Epithelial cell of esophagus (primary cell): Measurements from ENCODE around the gene COA6.
A peak's percentile ranks its signal among the peaks of the same experiment; 100 is the strongest.

Experiments
- DNase-seq: peaks from one replicate; pipeline ENCODE4 v3.0.0; 2010; ENCODE audit warnings: low read depth
- H3K4me3 ChIP-seq: 2 replicates; pipeline ENCODE4 v1.5.1; 2011; ENCODE audit warnings: mild to moderate bottlenecking, low read length, control low read depth
- CTCF ChIP-seq: IDR thresholded peaks from 2 replicates; pipeline ENCODE4 v1.5.1; 2011; ENCODE audit warnings: low read depth, mild to moderate bottlenecking, low read length, control low read depth, inconsistent platforms; ENCODE audit not compliant: insufficient read depth; ENCODE audit errors: missing control alignments

The COA6 gene

GRCh38 chr1:234430691-234431090 is 57.4 kb downstream of the COA6 start:
- TF ChIP-seq CTCF: no peak
- DNase-seq: no peak
- no peak overlapping the region for H3K4me3 ChIP-seq

GRCh38 chr1:234431255-234431654 is 58.0 kb downstream of the COA6 start:
- no peak for TF ChIP-seq CTCF
- DNase-seq: peak; percentile 4
- no peak overlapping the region for H3K4me3 ChIP-seq

- peak; percentile 90 for DNase-seq
- no peak overlapping the region for H3K4me3 ChIP-seq
These were observed 60.5 kb downstream of the COA6 start for GRCh38 chr1:234433563-234434285.

More at GRCh38 chr1:234433563-234434285, 60.5 kb downstream of the COA6 start:
- no peak for TF ChIP-seq CTCF
